DND-41 (cell line): ENCODE measurements around the gene WFDC12.

Experiments
- CTCF ChIP-seq: IDR thresholded peaks from 2 replicates; pipeline ENCODE4 v1.5.1; 2012; ENCODE audit warnings: borderline replicate concordance, low read length, moderate library complexity, mild to moderate bottlenecking; ENCODE audit not compliant: poor library complexity, severe bottlenecking; ENCODE audit errors: extremely low read depth
- EZH2 ChIP-seq: IDR thresholded peaks from 3 replicates; pipeline ENCODE4 v1.6.1; 2012; ENCODE audit warnings: borderline replicate concordance, low read depth, mild to moderate bottlenecking, moderate library complexity, low read length, inconsistent platforms; ENCODE audit not compliant: severe bottlenecking

- no peak for TF ChIP-seq CTCF
- TF ChIP-seq EZH2: no peak
Observed at GRCh38 chr20:45101333-45101850, 22.9 kb downstream of the WFDC12 start.
